Measurements from ENCODE around the gene PIK3R1. TPM values are rescaled to one million over a fixed set of nuclear protein-coding genes. Genes with fewer than 3 reads are reported as not detected.

The PIK3R1 gene
- total and polyA plus RNA-seq, 2 experiments from 2014 or later: 5.9 to 9.8 TPM

DNA sequence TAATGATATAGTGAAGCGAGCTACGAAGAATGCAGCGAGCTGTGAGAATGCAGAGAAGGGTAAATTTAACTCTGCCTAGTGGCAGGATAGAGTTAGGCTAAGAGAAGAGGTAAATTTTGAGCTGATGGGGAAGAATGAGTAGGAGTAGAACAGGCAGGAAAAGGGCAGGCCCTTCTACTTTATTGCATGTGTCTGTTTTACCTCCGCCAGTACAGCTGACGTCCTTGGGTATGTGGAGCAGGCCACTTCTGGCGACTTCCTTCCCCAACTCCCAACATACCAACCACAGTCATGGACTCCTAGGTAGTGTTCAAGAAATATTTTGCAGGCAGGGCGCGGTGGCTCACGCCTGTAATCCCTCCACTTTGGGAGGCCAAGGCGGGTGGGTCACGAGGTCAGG lies 37.9 kb upstream of the PIK3R1 start:
- no peaks in the 10 kb centered on the region for H3K36me3 Mint-ChIP-seq (ENCODE audit: low read depth)
- H3K4me1 ChIP-seq (ENCODE audit: insufficient read depth): no peaks in the 10 kb centered on the region
- H3K36me3 ChIP-seq (ENCODE audit: insufficient read depth): no peaks in the 10 kb centered on the region
- H3K27me3 Mint-ChIP-seq (ENCODE audit: insufficient read depth, low read depth, poor library complexity): no peaks in the 10 kb centered on the region
- H3K4me3 ChIP-seq: no peak overlapping the region
- no peaks in the 10 kb centered on the region for H3K27me3 ChIP-seq (ENCODE audit: insufficient read depth)
- no peak overlapping the region for H3K27ac Mint-ChIP-seq
- H3K79me2 ChIP-seq (replicated peaks; ENCODE audit: insufficient read depth): no peaks in the 10 kb centered on the region
- TF ChIP-seq CTCF (conservative IDR thresholded peaks at IDR 0.05; ENCODE audit: low read depth in 2 of 2): no peak
- TF ChIP-seq ZNF331 (CRISPR knock-in tag; IDR thresholded peaks at IDR 0.05; ENCODE audit: low read depth): no peak
- no peak for TF ChIP-seq EZH2phosphoT487 (IDR thresholded peaks at IDR 0.05; ENCODE audit: unreplicated experiment)
- TF ChIP-seq NANOG (IDR thresholded peaks at IDR 0.05; ENCODE audit: borderline replicate concordance): no peak
- TF ChIP-seq STAT1 (IDR thresholded peaks at IDR 0.05; ENCODE audit: unreplicated experiment): no peak
- no peak for TF ChIP-seq ZNF114 (CRISPR knock-in tag; IDR thresholded peaks at IDR 0.05)
- TF ChIP-seq, protein P1, sequence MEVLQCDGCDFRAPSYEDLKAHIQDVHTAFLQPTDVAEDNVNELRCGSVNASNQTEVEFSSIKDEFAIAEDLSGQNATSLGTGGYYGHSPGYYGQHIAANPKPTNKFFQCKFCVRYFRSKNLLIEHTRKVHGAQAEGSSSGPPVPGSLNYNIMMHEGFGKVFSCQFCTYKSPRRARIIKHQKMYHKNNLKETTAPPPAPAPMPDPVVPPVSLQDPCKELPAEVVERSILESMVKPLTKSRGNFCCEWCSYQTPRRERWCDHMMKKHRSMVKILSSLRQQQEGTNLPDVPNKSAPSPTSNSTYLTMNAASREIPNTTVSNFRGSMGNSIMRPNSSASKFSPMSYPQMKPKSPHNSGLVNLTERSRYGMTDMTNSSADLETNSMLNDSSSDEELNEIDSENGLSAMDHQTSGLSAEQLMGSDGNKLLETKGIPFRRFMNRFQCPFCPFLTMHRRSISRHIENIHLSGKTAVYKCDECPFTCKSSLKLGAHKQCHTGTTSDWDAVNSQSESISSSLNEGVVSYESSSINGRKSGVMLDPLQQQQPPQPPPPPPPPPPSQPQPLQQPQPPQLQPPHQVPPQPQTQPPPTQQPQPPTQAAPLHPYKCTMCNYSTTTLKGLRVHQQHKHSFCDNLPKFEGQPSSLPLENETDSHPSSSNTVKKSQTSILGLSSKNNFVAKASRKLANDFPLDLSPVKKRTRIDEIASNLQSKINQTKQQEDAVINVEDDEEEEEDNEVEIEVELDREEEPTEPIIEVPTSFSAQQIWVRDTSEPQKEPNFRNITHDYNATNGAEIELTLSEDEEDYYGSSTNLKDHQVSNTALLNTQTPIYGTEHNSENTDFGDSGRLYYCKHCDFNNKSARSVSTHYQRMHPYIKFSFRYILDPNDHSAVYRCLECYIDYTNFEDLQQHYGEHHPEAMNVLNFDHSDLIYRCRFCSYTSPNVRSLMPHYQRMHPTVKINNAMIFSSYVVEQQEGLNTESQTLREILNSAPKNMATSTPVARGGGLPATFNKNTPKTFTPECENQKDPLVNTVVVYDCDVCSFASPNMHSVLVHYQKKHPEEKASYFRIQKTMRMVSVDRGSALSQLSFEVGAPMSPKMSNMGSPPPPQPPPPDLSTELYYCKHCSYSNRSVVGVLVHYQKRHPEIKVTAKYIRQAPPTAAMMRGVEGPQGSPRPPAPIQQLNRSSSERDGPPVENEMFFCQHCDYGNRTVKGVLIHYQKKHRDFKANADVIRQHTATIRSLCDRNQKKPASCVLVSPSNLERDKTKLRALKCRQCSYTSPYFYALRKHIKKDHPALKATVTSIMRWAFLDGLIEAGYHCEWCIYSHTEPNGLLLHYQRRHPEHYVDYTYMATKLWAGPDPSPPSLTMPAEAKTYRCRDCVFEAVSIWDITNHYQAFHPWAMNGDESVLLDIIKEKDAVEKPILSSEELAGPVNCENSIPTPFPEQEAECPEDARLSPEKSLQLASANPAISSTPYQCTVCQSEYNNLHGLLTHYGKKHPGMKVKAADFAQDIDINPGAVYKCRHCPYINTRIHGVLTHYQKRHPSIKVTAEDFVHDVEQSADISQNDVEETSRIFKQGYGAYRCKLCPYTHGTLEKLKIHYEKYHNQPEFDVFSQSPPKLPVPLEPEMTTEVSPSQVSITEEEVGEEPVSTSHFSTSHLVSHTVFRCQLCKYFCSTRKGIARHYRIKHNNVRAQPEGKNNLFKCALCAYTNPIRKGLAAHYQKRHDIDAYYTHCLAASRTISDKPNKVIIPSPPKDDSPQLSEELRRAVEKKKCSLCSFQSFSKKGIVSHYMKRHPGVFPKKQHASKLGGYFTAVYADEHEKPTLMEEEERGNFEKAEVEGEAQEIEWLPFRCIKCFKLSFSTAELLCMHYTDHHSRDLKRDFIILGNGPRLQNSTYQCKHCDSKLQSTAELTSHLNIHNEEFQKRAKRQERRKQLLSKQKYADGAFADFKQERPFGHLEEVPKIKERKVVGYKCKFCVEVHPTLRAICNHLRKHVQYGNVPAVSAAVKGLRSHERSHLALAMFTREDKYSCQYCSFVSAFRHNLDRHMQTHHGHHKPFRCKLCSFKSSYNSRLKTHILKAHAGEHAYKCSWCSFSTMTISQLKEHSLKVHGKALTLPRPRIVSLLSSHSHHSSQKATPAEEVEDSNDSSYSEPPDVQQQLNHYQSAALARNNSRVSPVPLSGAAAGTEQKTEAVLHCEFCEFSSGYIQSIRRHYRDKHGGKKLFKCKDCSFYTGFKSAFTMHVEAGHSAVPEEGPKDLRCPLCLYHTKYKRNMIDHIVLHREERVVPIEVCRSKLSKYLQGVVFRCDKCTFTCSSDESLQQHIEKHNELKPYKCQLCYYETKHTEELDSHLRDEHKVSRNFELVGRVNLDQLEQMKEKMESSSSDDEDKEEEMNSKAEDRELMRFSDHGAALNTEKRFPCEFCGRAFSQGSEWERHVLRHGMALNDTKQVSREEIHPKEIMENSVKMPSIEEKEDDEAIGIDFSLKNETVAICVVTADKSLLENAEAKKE (CRISPR knock-in tag; IDR thresholded peaks at IDR 0.05): no peak
- no peak for TF ChIP-seq EZH2 (IDR thresholded peaks at IDR 0.05; ENCODE audit: low read depth, unreplicated experiment)
- no peak for TF ChIP-seq JUNB (IDR thresholded peaks at IDR 0.05; ENCODE audit: unreplicated experiment)
- TF ChIP-seq POLR2AphosphoS5 (IDR thresholded peaks at IDR 0.05; ENCODE audit: low read depth): no peak
- TF ChIP-seq ETS1 (IDR thresholded peaks at IDR 0.05): no peak
- no peak for TF ChIP-seq CREB1 (CRISPR knock-in tag; IDR thresholded peaks at IDR 0.05; ENCODE audit: low read depth)
- TF ChIP-seq, protein P2, sequence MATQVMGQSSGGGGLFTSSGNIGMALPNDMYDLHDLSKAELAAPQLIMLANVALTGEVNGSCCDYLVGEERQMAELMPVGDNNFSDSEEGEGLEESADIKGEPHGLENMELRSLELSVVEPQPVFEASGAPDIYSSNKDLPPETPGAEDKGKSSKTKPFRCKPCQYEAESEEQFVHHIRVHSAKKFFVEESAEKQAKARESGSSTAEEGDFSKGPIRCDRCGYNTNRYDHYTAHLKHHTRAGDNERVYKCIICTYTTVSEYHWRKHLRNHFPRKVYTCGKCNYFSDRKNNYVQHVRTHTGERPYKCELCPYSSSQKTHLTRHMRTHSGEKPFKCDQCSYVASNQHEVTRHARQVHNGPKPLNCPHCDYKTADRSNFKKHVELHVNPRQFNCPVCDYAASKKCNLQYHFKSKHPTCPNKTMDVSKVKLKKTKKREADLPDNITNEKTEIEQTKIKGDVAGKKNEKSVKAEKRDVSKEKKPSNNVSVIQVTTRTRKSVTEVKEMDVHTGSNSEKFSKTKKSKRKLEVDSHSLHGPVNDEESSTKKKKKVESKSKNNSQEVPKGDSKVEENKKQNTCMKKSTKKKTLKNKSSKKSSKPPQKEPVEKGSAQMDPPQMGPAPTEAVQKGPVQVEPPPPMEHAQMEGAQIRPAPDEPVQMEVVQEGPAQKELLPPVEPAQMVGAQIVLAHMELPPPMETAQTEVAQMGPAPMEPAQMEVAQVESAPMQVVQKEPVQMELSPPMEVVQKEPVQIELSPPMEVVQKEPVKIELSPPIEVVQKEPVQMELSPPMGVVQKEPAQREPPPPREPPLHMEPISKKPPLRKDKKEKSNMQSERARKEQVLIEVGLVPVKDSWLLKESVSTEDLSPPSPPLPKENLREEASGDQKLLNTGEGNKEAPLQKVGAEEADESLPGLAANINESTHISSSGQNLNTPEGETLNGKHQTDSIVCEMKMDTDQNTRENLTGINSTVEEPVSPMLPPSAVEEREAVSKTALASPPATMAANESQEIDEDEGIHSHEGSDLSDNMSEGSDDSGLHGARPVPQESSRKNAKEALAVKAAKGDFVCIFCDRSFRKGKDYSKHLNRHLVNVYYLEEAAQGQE (IDR thresholded peaks at IDR 0.05; ENCODE audit: unreplicated experiment): no peak
- H3K4me3 Mint-ChIP-seq: no peak overlapping the region
- H3K4me1 Mint-ChIP-seq: no peaks in the 10 kb centered on the region; the same call in 2 of the 3 replicates
- no peaks in the 10 kb centered on the region for H3K9me3 Mint-ChIP-seq
- DNase-seq (ENCODE audit: low spot score) (no peak), ATAC-seq (no peak)
- no peak overlapping the region for H3K27ac ChIP-seq (ENCODE audit: low read depth)
- peak overlapping the region; percentile 69; the same call in 1 of the 2 replicates for H2AFZ ChIP-seq
- H3F3A ChIP-seq (replicated peaks; ENCODE audit: low read depth): no peaks in the 10 kb centered on the region
- no peak overlapping the region for H3K4me2 ChIP-seq
- H3K9me2 ChIP-seq (ENCODE audit: insufficient read depth): no peaks in the 10 kb centered on the region
- H4K20me1 ChIP-seq (replicated peaks; ENCODE audit: insufficient read depth): no peaks in the 10 kb centered on the region
